Muscle layer of duodenum (tissue), 2 donors: ENCODE measurements around the gene ANTXR1.
A peak's percentile ranks its signal among the peaks of the same experiment; 100 is the strongest.
"Not testable (repeated sequence)": the region's sequence is repeated elsewhere in the genome, so short reads cannot be mapped to it uniquely, and the experiment has no call there.

Source experiments
- H3K27ac ChIP-seq: one replicate; pipeline ENCODE4 v1.7.0; 2013; ENCODE audit warnings: mild to moderate bottlenecking, low read length
- H3K27me3 ChIP-seq: one replicate; pipeline ENCODE4 v1.7.0; 2013; ENCODE audit warnings: low read depth, mild to moderate bottlenecking, control low read depth, low read length
- H3K36me3 ChIP-seq, 2 donors: one replicate each; pipeline ENCODE4 v1.7.0; 2013; ENCODE audit warnings: low read length in 2 of 2, control low read depth in 1 of 2, mild to moderate bottlenecking in 1 of 2; ENCODE audit not compliant: insufficient read depth in 2 of 2, control insufficient read depth in 1 of 2
- H3K4me1 ChIP-seq, 2 donors: one replicate each; pipeline ENCODE4 v1.7.0; 2013; ENCODE audit warnings: low read length in 2 of 2, mild to moderate bottlenecking in 2 of 2, control low read depth in 1 of 2, moderate library complexity in 1 of 2; ENCODE audit not compliant: insufficient read depth in 2 of 2, control insufficient read depth in 1 of 2
- H3K4me3 ChIP-seq, 2 donors: one replicate each; pipeline ENCODE4 v1.7.0; 2013; ENCODE audit warnings: low read length in 2 of 2, low read depth in 1 of 2, mild to moderate bottlenecking in 1 of 2
- H3K9me3 ChIP-seq, 2 donors: one replicate each; pipeline ENCODE4 v1.7.0; 2013; ENCODE audit warnings: low read length in 2 of 2, control low read depth in 1 of 2, mild to moderate bottlenecking in 1 of 2; ENCODE audit not compliant: control insufficient read depth in 1 of 2
- donor health status: healthy.

ANTXR1 gene

DNA sequence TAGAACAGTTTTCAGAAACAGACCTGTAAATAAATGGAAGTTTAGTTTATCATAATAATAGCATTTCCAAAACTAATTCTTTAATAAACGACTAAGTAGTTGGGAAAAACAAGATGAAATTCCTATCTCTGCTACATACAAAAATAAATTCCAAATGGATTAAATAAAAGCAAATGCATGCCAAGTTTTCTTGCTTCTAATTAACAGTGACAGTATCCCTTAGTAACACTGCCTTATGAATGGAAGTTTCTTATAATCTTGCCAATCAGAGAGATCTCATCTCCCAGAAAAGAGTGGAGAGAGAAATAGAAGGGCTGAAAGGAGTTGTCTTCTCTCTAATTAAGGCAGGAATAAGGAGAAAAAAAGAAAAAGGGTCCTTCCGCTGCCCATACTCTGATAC lies 240.1 kb downstream of the ANTXR1 start:
- H3K36me3 ChIP-seq, result no peaks in the 10 kb centered on the region
- no peak overlapping the region for H3K4me3 ChIP-seq
- no peaks in the 10 kb centered on the region for H3K9me3 ChIP-seq
- H3K27me3 ChIP-seq, result no peaks in the 10 kb centered on the region
- H3K4me1 ChIP-seq, result no peaks in the 10 kb centered on the region
- peak overlapping the region; percentile 36 for H3K27ac ChIP-seq

- no peaks in the 10 kb centered on the region for H3K4me1 ChIP-seq
- H3K27ac ChIP-seq, result peak overlapping the region; percentile 36
Measured at GRCh38 chr2:69253611-69254301, 240.8 kb downstream of the ANTXR1 start.

GRCh38 chr2:69255760-69256159 lies 242.8 kb downstream of the ANTXR1 start:
- Histone ChIP-seq H3K36me3 (no peaks in the 10 kb centered on the region), H3K4me1 (no peaks in the 10 kb centered on the region), H3K27me3 (no peaks in the 10 kb centered on the region), H3K9me3 (peaks cover 1 to 8% of the 10 kb centered on the region in 2 donors), H3K4me3 (no peak overlapping the region), H3K27ac (no peak overlapping the region)

More at GRCh38 chr2:69253611-69254301, 240.8 kb downstream of the ANTXR1 start:
- Histone ChIP-seq H3K4me3 (no peak overlapping the region), H3K27me3 (no peaks in the 10 kb centered on the region), H3K9me3 (no peaks in the 10 kb centered on the region), H3K36me3 (no peaks in the 10 kb centered on the region)

DNA sequence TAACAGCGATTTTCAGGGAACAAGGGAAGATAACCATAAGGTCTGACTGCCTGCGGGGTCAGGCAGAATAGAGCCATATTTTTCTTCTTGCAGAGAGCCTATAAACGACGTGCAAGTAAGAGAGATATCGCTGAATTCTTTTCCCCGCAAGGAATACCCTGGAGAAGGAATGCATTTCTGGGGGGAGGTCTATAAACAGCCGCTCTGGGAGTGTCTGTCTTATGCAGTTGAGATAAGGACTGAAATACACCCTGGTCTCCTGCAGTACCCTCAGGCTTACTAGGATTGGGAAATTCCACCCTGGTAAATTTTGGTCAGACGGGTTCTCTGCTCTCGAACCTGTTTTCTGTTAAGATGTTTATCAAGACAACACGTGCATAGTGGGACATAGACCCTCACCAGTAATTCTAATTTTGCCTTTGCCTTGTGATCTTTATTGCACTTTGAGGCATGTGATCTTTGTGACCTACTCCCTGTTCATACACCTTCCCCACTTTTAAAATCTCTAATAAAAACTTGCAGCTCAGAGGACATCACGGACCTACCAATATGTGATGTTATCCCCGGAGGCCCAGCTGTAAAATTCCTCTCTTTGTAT lies 247.1 kb downstream of the ANTXR1 start:
- not testable (repeated sequence) for H3K4me3 ChIP-seq, H3K36me3 ChIP-seq, H3K27me3 ChIP-seq, H3K4me1 ChIP-seq, H3K27ac ChIP-seq
- H3K9me3 ChIP-seq, result peaks cover 4 to 11% of the 10 kb centered on the region in 2 donors

GRCh38 chr2:69260666-69261065 lies 247.7 kb downstream of the ANTXR1 start:
- no peaks in the 10 kb centered on the region for H3K36me3 ChIP-seq
- H3K4me1 ChIP-seq, result no peaks in the 10 kb centered on the region
- peaks cover 4 to 11% of the 10 kb centered on the region in 2 donors for H3K9me3 ChIP-seq
- no peak overlapping the region for H3K27ac ChIP-seq
- H3K27me3 ChIP-seq, result no peaks in the 10 kb centered on the region
- no peak overlapping the region for H3K4me3 ChIP-seq

DNA sequence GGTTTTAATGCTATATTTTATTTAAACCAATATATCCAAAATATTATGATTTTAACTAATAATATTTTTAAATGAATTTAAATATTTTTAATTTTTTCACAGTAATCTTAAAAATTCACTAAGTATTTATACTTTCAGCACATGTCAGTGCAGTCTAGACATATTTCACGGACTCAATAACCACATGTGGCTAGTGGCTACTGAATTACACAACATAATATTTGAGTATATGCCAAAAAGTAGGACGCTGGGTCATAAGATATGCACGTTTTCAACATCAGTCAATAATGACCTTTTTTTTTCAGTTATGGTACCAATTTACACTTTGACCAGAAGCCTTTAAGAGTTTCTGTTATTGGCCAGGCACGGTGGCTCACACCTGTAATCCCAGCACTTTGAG lies 256.4 kb downstream of the ANTXR1 start:
- no peaks in the 10 kb centered on the region for H3K27me3 ChIP-seq
- H3K9me3 ChIP-seq, result no peaks in the 10 kb centered on the region

GRCh38 chr2:69271831-69272257 lies 258.9 kb downstream of the ANTXR1 start:
- H3K27ac ChIP-seq, result no peak overlapping the region
- no peaks in the 10 kb centered on the region for H3K36me3 ChIP-seq
- H3K4me1 ChIP-seq, result peaks cover 4 to 13% of the 10 kb centered on the region in 2 donors
- no peak overlapping the region for H3K4me3 ChIP-seq
- H3K27me3 ChIP-seq, result no peaks in the 10 kb centered on the region
- H3K9me3 ChIP-seq, result no peaks in the 10 kb centered on the region

More for the DNA sequence above, 256.4 kb downstream of the ANTXR1 start:
- H3K4me1 ChIP-seq, result peaks cover 4 to 13% of the 10 kb centered on the region in 2 donors
- no peak overlapping the region for H3K27ac ChIP-seq
- H3K36me3 ChIP-seq, result no peaks in the 10 kb centered on the region
- no peak overlapping the region for H3K4me3 ChIP-seq

DNA sequence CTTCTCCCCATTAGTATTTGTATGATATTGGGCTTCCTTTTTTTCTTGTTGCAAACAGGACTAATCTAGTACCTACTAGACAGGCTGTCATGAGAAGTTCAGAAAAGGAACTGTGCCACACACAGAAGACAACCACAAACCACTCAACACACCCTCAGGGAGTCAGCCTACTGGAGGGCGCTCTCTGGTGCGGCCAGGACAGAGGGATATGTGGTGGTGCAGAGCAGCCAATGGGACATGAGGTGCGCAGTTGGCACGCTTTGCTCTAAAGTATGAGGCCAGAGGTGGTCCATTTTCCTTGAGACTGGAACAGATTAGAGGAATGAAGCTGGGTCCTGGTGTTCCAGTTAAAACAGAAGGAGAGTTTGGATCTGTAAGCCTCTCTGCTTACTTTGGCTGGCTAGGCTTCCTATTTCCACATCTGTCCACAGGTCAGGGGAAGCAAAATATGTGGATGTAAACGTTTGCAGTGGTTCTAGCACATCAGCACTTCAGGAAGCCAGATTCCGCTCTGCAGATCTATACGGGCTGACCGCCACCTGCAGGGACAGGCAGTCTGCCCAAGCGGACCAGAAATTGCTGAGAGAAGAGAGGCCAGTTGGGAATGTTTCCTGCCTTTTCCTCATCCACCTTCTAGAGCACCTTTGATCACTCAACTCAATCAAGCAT lies 260.0 kb downstream of the ANTXR1 start:
- H3K4me1 ChIP-seq, result peaks cover 4 to 13% of the 10 kb centered on the region in 2 donors
- no peaks in the 10 kb centered on the region for H3K27me3 ChIP-seq
- no peaks in the 10 kb centered on the region for H3K36me3 ChIP-seq
- H3K9me3 ChIP-seq, result no peaks in the 10 kb centered on the region
- no peak overlapping the region for H3K4me3 ChIP-seq
- no peak overlapping the region for H3K27ac ChIP-seq

- H3K4me1 ChIP-seq, result peaks cover 4 to 13% of the 10 kb centered on the region in 2 donors
- no peaks in the 10 kb centered on the region for H3K36me3 ChIP-seq
- H3K9me3 ChIP-seq, result no peaks in the 10 kb centered on the region
- H3K4me3 ChIP-seq, result no peak overlapping the region
- no peaks in the 10 kb centered on the region for H3K27me3 ChIP-seq
- H3K27ac ChIP-seq, result no peak overlapping the region
Measured at GRCh38 chr2:69275490-69275889, 262.5 kb downstream of the ANTXR1 start.

- Histone ChIP-seq H3K36me3 (no peaks in the 10 kb centered on the region), H3K4me3 (no peak overlapping the region), H3K9me3 (no peaks in the 10 kb centered on the region), H3K27ac (no peak overlapping the region), H3K4me1 (no peaks in the 10 kb centered on the region), H3K27me3 (no peaks in the 10 kb centered on the region)
Measured at GRCh38 chr2:69278366-69278765, 265.4 kb downstream of the ANTXR1 start.

GRCh38 chr2:69279211-69279610 lies 266.2 kb downstream of the ANTXR1 start:
- H3K4me3 ChIP-seq, result no peak overlapping the region
- H3K36me3 ChIP-seq, result no peaks in the 10 kb centered on the region
- no peaks in the 10 kb centered on the region for H3K4me1 ChIP-seq
- no peaks in the 10 kb centered on the region for H3K27me3 ChIP-seq
- no peak overlapping the region for H3K27ac ChIP-seq
- H3K9me3 ChIP-seq, result no peaks in the 10 kb centered on the region
